HL-60 (cell line): Measurements from ENCODE around the gene PLGRKT.

ENCODE experiments used
- DNase-seq, 2 experiments: peaks; one replicate each; pipeline ENCODE4 v3.0.0-alpha.2; 2010 to 2020; ENCODE audit warnings: low read depth in 1 of 2, low spot score in 1 of 2
- H3K27ac ChIP-seq: fragments of 250-450 bp; sonication (Bioruptor Pico); replicated peaks from 2 replicates; pipeline ENCODE4 v1.5.1; 2020; ENCODE audit warnings: mild to moderate bottlenecking, moderate library complexity
- H3K27me3 ChIP-seq: fragments of 250-450 bp; sonication (Bioruptor Pico); 2 replicates; pipeline ENCODE4 v1.5.1; 2021; ENCODE audit warnings: mild to moderate bottlenecking, moderate library complexity; ENCODE audit not compliant: insufficient read depth, poor library complexity, severe bottlenecking
- H3K4me3 ChIP-seq: replicated peaks from 2 replicates; pipeline ENCODE4 v1.5.1; 2011; ENCODE audit warnings: mild to moderate bottlenecking, control low read depth, low read length; ENCODE audit not compliant: insufficient read depth
- CTCF ChIP-seq: IDR thresholded peaks from one replicate; pipeline ENCODE4 v1.5.1; 2011; ENCODE audit warnings: low read length, control low read depth, inconsistent platforms; ENCODE audit not compliant: insufficient read depth
- GABPA ChIP-seq: IDR thresholded peaks from 2 replicates; pipeline ENCODE4 v1.6.1; 2012; ENCODE audit warnings: low read depth
- POLR2AphosphoS5 ChIP-seq: IDR thresholded peaks from 2 replicates; pipeline ENCODE4 v1.6.1; 2012; ENCODE audit warnings: low read depth
- REST ChIP-seq: IDR thresholded peaks from 2 replicates; pipeline ENCODE4 v1.6.1; 2012; ENCODE audit warnings: low read depth; ENCODE audit not compliant: insufficient replicate concordance
- SPI1 ChIP-seq: IDR thresholded peaks from 2 replicates; pipeline ENCODE4 v1.6.1; 2012; ENCODE audit warnings: low read depth, mild to moderate bottlenecking, borderline replicate concordance

PLGRKT gene

GRCh38 chr9:5421163-5421562 is 16.6 kb downstream of the PLGRKT start:
- Histone ChIP-seq H3K27me3 (no peaks in the 10 kb centered on the region), H3K27ac (no peak overlapping the region), H3K4me3 (no peak overlapping the region)
- DNase-seq = no peak
- TF ChIP-seq SPI1 = no peak
- no peak for TF ChIP-seq CTCF
- TF ChIP-seq REST = no peak

- TF ChIP-seq REST = no peak
- TF ChIP-seq POLR2AphosphoS5 = no peak
- TF ChIP-seq SPI1 = no peak
- no peak for TF ChIP-seq CTCF
- TF ChIP-seq GABPA = no peak
- no peak overlapping the region for H3K4me3 ChIP-seq
- no peak overlapping the region for H3K27ac ChIP-seq
- H3K27me3 ChIP-seq = no peaks in the 10 kb centered on the region
- no peak for DNase-seq
Observed at GRCh38 chr9:5419987-5420386, 17.7 kb downstream of the PLGRKT start.

GRCh38 chr9:5418481-5418880 is 19.2 kb downstream of the PLGRKT start:
- DNase-seq = no peak
- H3K27me3 ChIP-seq = no peaks in the 10 kb centered on the region
- H3K4me3 ChIP-seq = no peak overlapping the region
- no peak for TF ChIP-seq POLR2AphosphoS5
- no peak for TF ChIP-seq GABPA
- no peak overlapping the region for H3K27ac ChIP-seq

GRCh38 chr9:5416953-5417352 is 20.8 kb downstream of the PLGRKT start:
- no peak for DNase-seq
- H3K4me3 ChIP-seq = no peak overlapping the region
- TF ChIP-seq GABPA = no peak
- TF ChIP-seq SPI1 = no peak
- TF ChIP-seq REST = no peak
- no peak for TF ChIP-seq CTCF
- no peak for TF ChIP-seq POLR2AphosphoS5

More at GRCh38 chr9:5416953-5417352, 20.8 kb downstream of the PLGRKT start:
- Histone ChIP-seq H3K27ac (no peak overlapping the region), H3K27me3 (no peaks in the 10 kb centered on the region)
